Left ventricle myocardium inferior (tissue), 1 donor: Measurements from ENCODE around the gene ENO3. TPM values are rescaled to one million over a fixed set of nuclear protein-coding genes. Genes with fewer than 3 reads are reported as not detected.
A peak's percentile ranks its signal among the peaks of the same experiment; 100 is the strongest.

ENCODE experiments used
- DNase-seq: peaks from one replicate; pipeline ENCODE4 v3.0.0-alpha.2; 2020
- H3K27ac ChIP-seq: fragments of 200-600 bp; replicated peaks from 2 replicates; pipeline ENCODE4 v1.8.0; 2021
- H3K27me3 ChIP-seq: fragments of 200-600 bp; 2 replicates; pipeline ENCODE4 v1.8.0; 2021; ENCODE audit warnings: low read depth
- H3K36me3 ChIP-seq: fragments of 200-600 bp; 2 replicates; pipeline ENCODE4 v1.8.0; 2021
- H3K4me1 ChIP-seq: fragments of 200-600 bp; 2 replicates; pipeline ENCODE4 v1.8.0; 2021
- H3K4me3 ChIP-seq: fragments of 200-600 bp; 2 replicates; pipeline ENCODE4 v1.8.0; 2021; ENCODE audit warnings: mild to moderate bottlenecking, moderate library complexity
- H3K9me3 ChIP-seq: fragments of 200-600 bp; replicated peaks from 2 replicates; pipeline ENCODE4 v1.8.0; 2021
- intact Hi-C: fragments of 100-400 bp; cut with micrococcal nuclease; formaldehyde crosslinking; loops from one replicate; pipeline ENCODE4 v1.11.0; 2022
- total RNA-seq: library from RNA; stranded (reverse); fragmentation: NEBNext Ultra II Directional; extraction: Animal tissue kit (Norgen Biotek cat#: 25700); gene quantifications from one replicate; pipeline ENCODE4 v1.2.1, GENCODE V29; 2021
- TF ChIP-seq, protein P1 (sequence below): fragments of 200-600 bp; IDR thresholded peaks from 2 replicates; pipeline ENCODE4 v1.8.0; 2021; ENCODE audit warnings: antibody characterized with exemption, mild to moderate bottlenecking, borderline replicate concordance
- donor health status: DM: no; HTN: yes; CAD: no; lungs with severe emphysema.

Gene ENO3
- total RNA-seq, 1 donor from 2014 or later: 827 TPM

DNA sequence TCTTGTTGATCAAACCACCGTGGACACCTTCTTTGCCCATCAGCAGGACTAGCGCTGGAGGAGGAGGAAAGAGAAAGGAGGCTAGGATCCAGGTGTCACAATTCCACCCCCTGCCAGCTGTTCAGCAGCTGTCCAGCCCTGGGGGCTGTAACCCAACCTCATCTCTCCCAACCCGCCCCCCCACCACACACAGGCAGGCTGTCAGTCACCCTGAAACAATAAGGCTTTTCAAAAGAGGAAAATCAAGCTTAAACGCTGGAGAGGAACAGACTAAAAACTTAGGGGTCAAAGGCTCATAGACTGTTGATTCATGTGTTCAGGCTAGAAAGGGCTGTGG is 5.0 kb upstream of the ENO3 start:
- Histone ChIP-seq H3K36me3 (peaks cover 51% of the 10 kb centered on the region), H3K4me3 (peak overlapping the region; percentile 99), H3K9me3 (no peaks in the 10 kb centered on the region), H3K4me1 (peaks cover 92% of the 10 kb centered on the region), H3K27ac (peak overlapping the region; percentile 100), H3K27me3 (no peaks in the 10 kb centered on the region)
- TF ChIP-seq, protein P1, sequence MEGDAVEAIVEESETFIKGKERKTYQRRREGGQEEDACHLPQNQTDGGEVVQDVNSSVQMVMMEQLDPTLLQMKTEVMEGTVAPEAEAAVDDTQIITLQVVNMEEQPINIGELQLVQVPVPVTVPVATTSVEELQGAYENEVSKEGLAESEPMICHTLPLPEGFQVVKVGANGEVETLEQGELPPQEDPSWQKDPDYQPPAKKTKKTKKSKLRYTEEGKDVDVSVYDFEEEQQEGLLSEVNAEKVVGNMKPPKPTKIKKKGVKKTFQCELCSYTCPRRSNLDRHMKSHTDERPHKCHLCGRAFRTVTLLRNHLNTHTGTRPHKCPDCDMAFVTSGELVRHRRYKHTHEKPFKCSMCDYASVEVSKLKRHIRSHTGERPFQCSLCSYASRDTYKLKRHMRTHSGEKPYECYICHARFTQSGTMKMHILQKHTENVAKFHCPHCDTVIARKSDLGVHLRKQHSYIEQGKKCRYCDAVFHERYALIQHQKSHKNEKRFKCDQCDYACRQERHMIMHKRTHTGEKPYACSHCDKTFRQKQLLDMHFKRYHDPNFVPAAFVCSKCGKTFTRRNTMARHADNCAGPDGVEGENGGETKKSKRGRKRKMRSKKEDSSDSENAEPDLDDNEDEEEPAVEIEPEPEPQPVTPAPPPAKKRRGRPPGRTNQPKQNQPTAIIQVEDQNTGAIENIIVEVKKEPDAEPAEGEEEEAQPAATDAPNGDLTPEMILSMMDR: no peak
- no peak for DNase-seq
- intact Hi-C loops: no loop called here

DNA sequence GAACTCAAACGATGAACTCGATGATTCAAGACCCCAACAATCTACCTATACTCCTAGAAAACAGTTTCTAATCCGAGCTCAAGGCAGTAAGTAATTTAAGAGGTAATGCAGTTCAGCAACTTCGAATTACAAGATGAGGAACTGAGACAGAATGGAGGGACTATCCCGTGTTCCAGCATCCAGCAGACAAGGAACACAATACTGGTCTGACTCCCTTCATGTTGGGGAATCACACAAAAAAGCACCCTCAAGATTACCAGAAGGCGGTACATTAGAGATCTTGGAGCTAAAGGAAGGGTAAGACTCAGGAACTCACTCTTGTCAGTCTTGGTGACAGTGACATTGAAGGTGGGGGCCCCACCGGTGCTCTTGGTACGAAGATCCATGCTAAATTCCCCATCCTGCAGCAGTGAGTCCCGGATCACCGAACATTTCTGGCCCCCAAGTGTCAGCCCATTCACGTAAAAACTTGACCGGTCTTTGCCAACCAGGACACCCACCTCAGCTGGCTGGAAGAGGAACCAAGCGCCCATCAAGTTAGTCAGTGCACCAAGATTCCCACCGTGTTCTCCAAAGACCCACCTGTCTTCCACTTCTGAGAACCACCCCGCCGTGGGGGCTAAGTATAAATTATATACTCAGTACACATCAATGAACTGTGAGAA is 4.5 kb upstream of the ENO3 start:
- DNase-seq: no peak
- peak overlapping the region; percentile 99 for H3K4me3 ChIP-seq
- no peaks in the 10 kb centered on the region for H3K27me3 ChIP-seq
- TF ChIP-seq, protein P1: no peak
- intact Hi-C loops: no loop called here
- H3K36me3 ChIP-seq: peaks cover 51% of the 10 kb centered on the region
- H3K4me1 ChIP-seq: peaks cover 90% of the 10 kb centered on the region
- H3K9me3 ChIP-seq: no peaks in the 10 kb centered on the region
- H3K27ac ChIP-seq: peak overlapping the region; percentile 100

DNA sequence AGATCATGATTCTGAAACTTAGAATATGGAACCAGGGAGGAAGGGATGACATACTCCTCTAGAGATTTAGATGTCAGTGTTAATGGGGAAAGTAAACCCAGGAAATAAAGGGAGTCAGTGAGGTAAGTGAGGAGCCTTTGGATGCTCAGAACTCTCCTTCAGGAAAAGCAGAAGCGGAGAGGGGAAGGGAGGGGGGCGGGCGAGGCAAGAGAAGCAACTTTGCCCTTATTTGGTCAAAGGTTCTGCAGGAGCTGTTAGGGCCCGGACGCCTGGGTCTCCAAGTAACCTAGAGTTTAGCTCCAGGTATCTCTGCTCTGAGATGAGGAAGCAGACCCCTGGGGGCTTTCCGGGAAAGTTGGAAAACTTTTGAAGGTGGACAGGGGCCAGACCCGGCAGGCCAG is 3.9 kb upstream of the ENO3 start:
- Histone ChIP-seq H3K9me3 (no peaks in the 10 kb centered on the region), H3K4me1 (peaks cover 84% of the 10 kb centered on the region), H3K27me3 (no peaks in the 10 kb centered on the region), H3K36me3 (peaks cover 48% of the 10 kb centered on the region), H3K4me3 (peak overlapping the region; percentile 99), H3K27ac (peak overlapping the region; percentile 100)
- intact Hi-C loops: no loop called here
- DNase-seq: no peak
- TF ChIP-seq, protein P1: no peak

DNA sequence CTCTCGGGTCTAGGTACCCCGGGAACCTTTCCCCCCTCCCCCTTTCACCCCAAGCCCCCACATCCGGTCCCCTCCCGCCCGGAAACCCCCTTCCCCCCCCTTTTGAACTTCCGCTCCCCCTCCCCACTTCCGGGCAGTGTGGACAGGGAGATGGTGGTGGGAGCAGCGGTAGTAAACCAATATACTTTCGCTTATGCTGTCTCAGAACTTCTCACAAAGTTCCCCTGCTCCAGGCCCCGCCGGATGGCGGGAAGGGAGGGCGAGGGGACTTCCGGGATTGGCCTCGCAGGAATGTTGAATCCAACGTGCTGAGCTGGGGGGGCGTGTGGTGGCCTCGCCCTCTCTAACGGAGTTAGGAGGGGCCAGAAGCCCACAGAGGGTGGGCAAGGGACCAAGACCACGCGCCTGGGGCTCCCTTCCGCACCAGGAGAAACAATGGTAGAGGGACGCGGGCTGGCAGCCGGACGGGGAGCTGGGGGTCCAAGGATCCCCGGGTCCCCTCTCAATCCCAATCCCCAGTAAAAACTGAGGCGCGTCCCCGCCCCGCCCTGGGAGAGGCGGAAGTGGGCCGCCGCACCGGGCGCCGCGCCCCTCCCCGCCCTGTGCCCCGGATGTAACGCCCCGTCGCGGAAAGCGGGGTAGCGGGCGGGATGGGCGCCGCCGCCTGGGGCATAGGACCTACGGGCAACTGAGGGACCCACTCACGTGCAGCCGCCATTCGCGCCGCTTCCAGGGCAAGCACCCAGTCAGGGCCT is 3.3 kb upstream of the ENO3 start:
- no peaks in the 10 kb centered on the region for H3K27me3 ChIP-seq
- peaks cover 42% of the 10 kb centered on the region for H3K36me3 ChIP-seq
- peak; percentile 67 for DNase-seq
- peak overlapping the region; percentile 100 for H3K27ac ChIP-seq
- TF ChIP-seq, protein P1: no peak
- H3K9me3 ChIP-seq: no peaks in the 10 kb centered on the region
- H3K4me1 ChIP-seq: peaks cover 84% of the 10 kb centered on the region
- intact Hi-C loops: no loop called here
- peak overlapping the region; percentile 99 for H3K4me3 ChIP-seq

DNA sequence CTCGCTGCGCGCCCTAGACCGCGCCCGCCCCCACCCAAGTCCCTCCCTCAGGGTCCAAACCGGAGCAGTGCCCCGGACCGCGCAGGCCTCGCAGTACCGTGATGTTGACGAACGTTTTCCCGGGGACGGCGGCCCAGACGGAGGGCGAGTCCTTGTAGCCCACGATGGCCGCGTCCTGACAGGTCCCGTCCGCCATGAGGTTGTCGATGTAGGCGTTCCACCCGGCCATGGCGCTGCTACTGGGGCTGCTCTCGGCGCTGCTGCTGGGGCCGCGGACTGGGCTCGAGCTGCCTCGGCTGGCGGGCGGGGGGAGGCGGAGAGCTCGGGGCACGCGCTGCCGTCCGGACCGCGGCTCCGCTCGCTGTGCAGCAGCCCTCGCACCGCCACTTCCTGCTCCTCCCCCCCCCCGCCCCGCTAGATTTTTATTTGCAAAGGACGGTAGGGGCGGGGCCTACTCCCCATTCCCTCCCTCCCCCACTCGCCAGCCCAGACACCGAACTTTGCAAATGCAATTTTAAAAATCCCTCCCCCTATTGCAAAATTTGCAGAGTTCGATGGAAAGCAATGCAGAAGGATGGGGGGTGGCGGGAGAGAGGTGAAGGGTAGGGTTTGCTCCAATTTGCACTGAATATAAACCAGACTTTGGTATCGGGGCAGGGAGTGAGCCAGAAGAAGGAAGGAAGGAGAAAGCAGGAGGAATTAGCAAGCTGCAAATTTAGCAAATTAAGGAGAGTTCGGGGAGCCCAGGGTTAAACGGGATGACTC is 2.6 kb upstream of the ENO3 start, which contains the start of gene PFN1:
TSS of gene PFN1 (minus strand) at position 365 of the 765 bp plus-strand sequence. CDS start at position 229, 136 bp downstream.
- peaks cover 34% of the 10 kb centered on the region for H3K36me3 ChIP-seq
- no peaks in the 10 kb centered on the region for H3K27me3 ChIP-seq
- no peaks in the 10 kb centered on the region for H3K9me3 ChIP-seq
- intact Hi-C loops: no loop called here
- DNase-seq: peak; percentile 93
- TF ChIP-seq, protein P1: no peak
- H3K4me1 ChIP-seq: peaks cover 84% of the 10 kb centered on the region
- peak within 1 kb of the TSS; percentile 99 for H3K4me3 ChIP-seq
- H3K27ac ChIP-seq: peak within 1 kb of the TSS; percentile 100
